HL-60 (cell line): ENCODE results near the gene FRAS1.

Experiments used
- CTCF ChIP-seq: IDR thresholded peaks from one replicate; pipeline ENCODE4 v1.5.1; 2011; ENCODE audit warnings: low read length, control low read depth, inconsistent platforms; ENCODE audit not compliant: insufficient read depth
- GABPA ChIP-seq: IDR thresholded peaks from 2 replicates; pipeline ENCODE4 v1.6.1; 2012; ENCODE audit warnings: low read depth
- POLR2AphosphoS5 ChIP-seq: IDR thresholded peaks from 2 replicates; pipeline ENCODE4 v1.6.1; 2012; ENCODE audit warnings: low read depth
- SPI1 ChIP-seq: IDR thresholded peaks from 2 replicates; pipeline ENCODE4 v1.6.1; 2012; ENCODE audit warnings: low read depth, mild to moderate bottlenecking, borderline replicate concordance
- TF ChIP-seq, protein P1 (sequence below): IDR thresholded peaks from 2 replicates; pipeline ENCODE4 v1.6.1; 2012; ENCODE audit warnings: low read depth; ENCODE audit not compliant: insufficient replicate concordance

DNA sequence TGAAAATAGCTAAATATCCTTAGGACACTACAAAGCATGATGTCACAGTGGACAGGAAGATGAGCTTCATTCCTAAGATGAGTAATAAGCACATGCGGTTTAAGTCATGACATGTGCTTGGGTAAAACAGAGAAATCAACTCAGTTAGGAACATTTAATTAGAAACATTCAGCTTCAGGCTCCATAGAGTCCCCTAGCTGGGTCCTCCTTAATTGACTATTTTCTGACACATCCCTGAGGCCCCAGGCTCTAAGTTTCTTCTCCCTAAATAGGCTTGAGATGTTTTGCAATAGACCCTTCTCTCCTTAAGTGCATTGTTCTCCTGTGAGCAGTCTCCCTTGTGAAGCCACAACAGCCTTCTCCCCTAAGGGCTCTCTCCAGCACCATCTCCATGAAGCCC lies 424.1 kb downstream of the FRAS1 start:
- TF ChIP-seq CTCF = no peak
- TF ChIP-seq POLR2AphosphoS5 = no peak
- TF ChIP-seq GABPA = no peak
- TF ChIP-seq, protein P1, sequence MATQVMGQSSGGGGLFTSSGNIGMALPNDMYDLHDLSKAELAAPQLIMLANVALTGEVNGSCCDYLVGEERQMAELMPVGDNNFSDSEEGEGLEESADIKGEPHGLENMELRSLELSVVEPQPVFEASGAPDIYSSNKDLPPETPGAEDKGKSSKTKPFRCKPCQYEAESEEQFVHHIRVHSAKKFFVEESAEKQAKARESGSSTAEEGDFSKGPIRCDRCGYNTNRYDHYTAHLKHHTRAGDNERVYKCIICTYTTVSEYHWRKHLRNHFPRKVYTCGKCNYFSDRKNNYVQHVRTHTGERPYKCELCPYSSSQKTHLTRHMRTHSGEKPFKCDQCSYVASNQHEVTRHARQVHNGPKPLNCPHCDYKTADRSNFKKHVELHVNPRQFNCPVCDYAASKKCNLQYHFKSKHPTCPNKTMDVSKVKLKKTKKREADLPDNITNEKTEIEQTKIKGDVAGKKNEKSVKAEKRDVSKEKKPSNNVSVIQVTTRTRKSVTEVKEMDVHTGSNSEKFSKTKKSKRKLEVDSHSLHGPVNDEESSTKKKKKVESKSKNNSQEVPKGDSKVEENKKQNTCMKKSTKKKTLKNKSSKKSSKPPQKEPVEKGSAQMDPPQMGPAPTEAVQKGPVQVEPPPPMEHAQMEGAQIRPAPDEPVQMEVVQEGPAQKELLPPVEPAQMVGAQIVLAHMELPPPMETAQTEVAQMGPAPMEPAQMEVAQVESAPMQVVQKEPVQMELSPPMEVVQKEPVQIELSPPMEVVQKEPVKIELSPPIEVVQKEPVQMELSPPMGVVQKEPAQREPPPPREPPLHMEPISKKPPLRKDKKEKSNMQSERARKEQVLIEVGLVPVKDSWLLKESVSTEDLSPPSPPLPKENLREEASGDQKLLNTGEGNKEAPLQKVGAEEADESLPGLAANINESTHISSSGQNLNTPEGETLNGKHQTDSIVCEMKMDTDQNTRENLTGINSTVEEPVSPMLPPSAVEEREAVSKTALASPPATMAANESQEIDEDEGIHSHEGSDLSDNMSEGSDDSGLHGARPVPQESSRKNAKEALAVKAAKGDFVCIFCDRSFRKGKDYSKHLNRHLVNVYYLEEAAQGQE = no peak
- no peak for TF ChIP-seq SPI1
